Astrocyte (in vitro differentiated cells and primary cell): Measurements from ENCODE around the gene MET. TPM values are rescaled to one million over a fixed set of nuclear protein-coding genes. Genes with fewer than 3 reads are reported as not detected.

Experiments
- DNase-seq: peaks from one replicate; pipeline ENCODE4 v3.0.0-alpha.2; 2010; ENCODE audit warnings: low read depth
- FAIRE-seq: peaks from 2 replicates; lab custom pipeline; 2011; peaks lifted over from hg19 to GRCh38; lab: Jason Lieb, UNC
- H2AFZ ChIP-seq: 2 replicates; pipeline ENCODE4 v1.6.0; 2012; ENCODE audit warnings: low read depth, low read length, inconsistent platforms
- H3K27ac ChIP-seq: 2 replicates; pipeline ENCODE4 v1.5.1; 2011; ENCODE audit warnings: low read depth, low read length, inconsistent platforms
- H3K27me3 ChIP-seq: 2 replicates; pipeline ENCODE4 v1.6.0; 2011; ENCODE audit warnings: low read length, inconsistent platforms; ENCODE audit not compliant: insufficient read depth
- H3K36me3 ChIP-seq: 2 replicates; pipeline ENCODE4 v1.5.1; 2011; ENCODE audit warnings: low read length, inconsistent platforms; ENCODE audit not compliant: insufficient read depth
- H3K4me1 ChIP-seq: 2 replicates; pipeline ENCODE4 v1.5.1; 2011; ENCODE audit warnings: low read length, inconsistent platforms; ENCODE audit not compliant: insufficient read depth
- H3K4me2 ChIP-seq: 2 replicates; pipeline ENCODE4 v1.6.0; 2012; ENCODE audit warnings: low read length, inconsistent platforms
- H3K4me3 ChIP-seq: 2 replicates; pipeline ENCODE4 v1.5.1; 2011; ENCODE audit warnings: low read depth, mild to moderate bottlenecking, low read length, inconsistent platforms; ENCODE audit not compliant: insufficient read depth
- H3K79me2 ChIP-seq: 2 replicates; pipeline ENCODE4 v1.6.0; 2012; ENCODE audit warnings: mild to moderate bottlenecking, low read length, inconsistent platforms; ENCODE audit not compliant: insufficient read depth
- H3K9ac ChIP-seq: 2 replicates; pipeline ENCODE4 v1.6.0; 2012; ENCODE audit warnings: mild to moderate bottlenecking, low read length, inconsistent platforms
- H3K9me3 ChIP-seq: 2 replicates; pipeline ENCODE4 v1.5.1; 2012; ENCODE audit warnings: low read depth, mild to moderate bottlenecking, low read length, inconsistent platforms; ENCODE audit not compliant: insufficient read depth
- H4K20me1 ChIP-seq: 2 replicates; pipeline ENCODE4 v1.6.0; 2012; ENCODE audit warnings: low read length, inconsistent platforms; ENCODE audit not compliant: insufficient read depth
- H3K27ac Mint-ChIP-seq: one replicate; pipeline ENCODE4 v1.8.0; 2021; ENCODE audit warnings: mild to moderate bottlenecking, mixed read lengths; ENCODE audit not compliant: unreplicated experiment
- H3K27me3 Mint-ChIP-seq: one replicate; pipeline ENCODE4 v1.8.0; 2021; ENCODE audit warnings: low read depth, mixed read lengths; ENCODE audit not compliant: unreplicated experiment
- H3K36me3 Mint-ChIP-seq: one replicate; pipeline ENCODE4 v1.8.0; 2021; ENCODE audit warnings: low read depth, mixed read lengths; ENCODE audit not compliant: unreplicated experiment
- H3K4me1 Mint-ChIP-seq: one replicate; pipeline ENCODE4 v1.8.0; 2021; ENCODE audit warnings: low read depth, mixed read lengths; ENCODE audit not compliant: unreplicated experiment
- H3K4me3 Mint-ChIP-seq: one replicate; pipeline ENCODE4 v1.8.0; 2021; ENCODE audit warnings: mild to moderate bottlenecking, moderate library complexity, mixed read lengths; ENCODE audit not compliant: unreplicated experiment
- H3K9me3 Mint-ChIP-seq: one replicate; pipeline ENCODE4 v1.8.0; 2021; ENCODE audit warnings: mild to moderate bottlenecking, mixed read lengths; ENCODE audit not compliant: unreplicated experiment
- EZH2 ChIP-seq: IDR thresholded peaks from 2 replicates; pipeline ENCODE4 v1.6.1; 2012; ENCODE audit warnings: mild to moderate bottlenecking, low read length, inconsistent platforms; ENCODE audit not compliant: insufficient read depth
- total RNA-seq: library from RNA; stranded (reverse); gene quantifications from 2 replicates; pipeline ENCODE4 v1.2.1, GENCODE V29; 2021
- TF ChIP-seq, protein P1 (sequence below): IDR thresholded peaks from 2 replicates; pipeline ENCODE4 v1.5.1; 2011; ENCODE audit warnings: low read depth, mild to moderate bottlenecking, inconsistent platforms, low read length, moderate library complexity; ENCODE audit not compliant: insufficient read depth

MET gene
- total RNA-seq, 1 donor from 2014 or later = 8.2 TPM

DNA sequence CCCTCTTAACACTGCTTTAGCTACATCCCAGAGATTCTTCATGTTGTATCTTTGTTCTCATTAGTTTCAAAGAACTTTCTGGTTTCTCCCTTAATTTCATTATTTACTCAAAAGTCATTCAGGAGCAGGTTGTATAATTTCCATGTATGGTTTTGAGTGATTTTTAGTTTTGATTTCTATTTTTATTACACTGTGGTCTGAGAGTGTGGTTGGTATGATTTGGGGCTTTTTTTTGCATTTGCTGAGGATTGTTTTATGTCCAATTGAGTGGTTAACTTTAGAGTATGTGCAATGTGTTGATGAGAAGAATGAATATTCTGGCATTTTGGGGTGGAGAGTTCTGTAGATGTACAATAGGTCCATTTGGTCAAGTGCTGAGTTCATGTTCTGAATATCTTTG, 152.5 kb downstream of the MET start:
- FAIRE-seq (no peak), DNase-seq (no peak)
- peaks cover 8% of the 10 kb centered on the region for H3K9me3 Mint-ChIP-seq
- H3K79me2 ChIP-seq = no peaks in the 10 kb centered on the region
- H3K9me3 ChIP-seq = no peaks in the 10 kb centered on the region
- no peak overlapping the region for H2AFZ ChIP-seq
- no peak overlapping the region for H3K27ac ChIP-seq
- H3K4me1 ChIP-seq = no peaks in the 10 kb centered on the region
- H3K9ac ChIP-seq = no peak overlapping the region
- TF ChIP-seq EZH2 = no peak
- TF ChIP-seq, protein P1, sequence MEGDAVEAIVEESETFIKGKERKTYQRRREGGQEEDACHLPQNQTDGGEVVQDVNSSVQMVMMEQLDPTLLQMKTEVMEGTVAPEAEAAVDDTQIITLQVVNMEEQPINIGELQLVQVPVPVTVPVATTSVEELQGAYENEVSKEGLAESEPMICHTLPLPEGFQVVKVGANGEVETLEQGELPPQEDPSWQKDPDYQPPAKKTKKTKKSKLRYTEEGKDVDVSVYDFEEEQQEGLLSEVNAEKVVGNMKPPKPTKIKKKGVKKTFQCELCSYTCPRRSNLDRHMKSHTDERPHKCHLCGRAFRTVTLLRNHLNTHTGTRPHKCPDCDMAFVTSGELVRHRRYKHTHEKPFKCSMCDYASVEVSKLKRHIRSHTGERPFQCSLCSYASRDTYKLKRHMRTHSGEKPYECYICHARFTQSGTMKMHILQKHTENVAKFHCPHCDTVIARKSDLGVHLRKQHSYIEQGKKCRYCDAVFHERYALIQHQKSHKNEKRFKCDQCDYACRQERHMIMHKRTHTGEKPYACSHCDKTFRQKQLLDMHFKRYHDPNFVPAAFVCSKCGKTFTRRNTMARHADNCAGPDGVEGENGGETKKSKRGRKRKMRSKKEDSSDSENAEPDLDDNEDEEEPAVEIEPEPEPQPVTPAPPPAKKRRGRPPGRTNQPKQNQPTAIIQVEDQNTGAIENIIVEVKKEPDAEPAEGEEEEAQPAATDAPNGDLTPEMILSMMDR = no peak
- H3K27ac Mint-ChIP-seq = no peak overlapping the region
- H4K20me1 ChIP-seq = no peaks in the 10 kb centered on the region
- no peaks in the 10 kb centered on the region for H3K4me1 Mint-ChIP-seq
- no peaks in the 10 kb centered on the region for H3K36me3 ChIP-seq
- no peak overlapping the region for H3K4me3 ChIP-seq
- no peaks in the 10 kb centered on the region for H3K27me3 ChIP-seq
- no peaks in the 10 kb centered on the region for H3K36me3 Mint-ChIP-seq
- H3K27me3 Mint-ChIP-seq = no peaks in the 10 kb centered on the region
- H3K4me2 ChIP-seq = no peak overlapping the region
- H3K4me3 Mint-ChIP-seq = no peak overlapping the region

DNA sequence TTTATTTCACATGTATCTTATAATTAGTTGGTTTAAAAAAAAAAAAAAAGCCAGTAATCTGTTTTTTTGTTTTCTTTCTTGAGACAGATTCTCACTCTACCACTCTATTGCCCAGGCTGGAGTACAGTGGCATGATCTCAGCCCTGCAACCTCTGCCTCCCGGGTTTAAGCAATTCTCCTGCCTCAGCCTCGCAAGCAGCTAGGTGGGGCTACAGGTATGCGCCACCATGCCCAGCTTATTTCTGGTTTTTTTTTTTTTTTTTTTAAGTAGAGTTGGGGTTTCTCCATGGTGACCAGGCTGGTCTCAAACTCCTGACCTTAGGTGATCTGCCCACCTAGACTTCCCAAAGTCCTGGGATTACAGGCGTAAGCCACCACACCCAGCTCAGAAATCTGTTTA, 156.3 kb downstream of the MET start:
- no peak overlapping the region for H3K27ac ChIP-seq
- H3K27me3 ChIP-seq = no peaks in the 10 kb centered on the region
- H3K27ac Mint-ChIP-seq = no peak overlapping the region
- TF ChIP-seq EZH2 = no peak
- TF ChIP-seq, protein P1 = no peak
- H3K4me1 ChIP-seq = no peaks in the 10 kb centered on the region
- H3K27me3 Mint-ChIP-seq = peaks cover under 1% of the 10 kb centered on the region
- H3K79me2 ChIP-seq = no peaks in the 10 kb centered on the region
- H3K9me3 ChIP-seq = no peaks in the 10 kb centered on the region
- no peaks in the 10 kb centered on the region for H4K20me1 ChIP-seq
- H3K4me3 ChIP-seq = no peak overlapping the region
- no peak for FAIRE-seq
- no peaks in the 10 kb centered on the region for H3K36me3 Mint-ChIP-seq
- no peaks in the 10 kb centered on the region for H3K36me3 ChIP-seq
- H3K4me3 Mint-ChIP-seq = no peak overlapping the region
- no peaks in the 10 kb centered on the region for H3K4me1 Mint-ChIP-seq
- no peak overlapping the region for H3K9ac ChIP-seq
- H2AFZ ChIP-seq = no peak overlapping the region
- H3K4me2 ChIP-seq = no peak overlapping the region
- no peak for DNase-seq
- H3K9me3 Mint-ChIP-seq = peaks cover 5% of the 10 kb centered on the region

- H3K4me3 ChIP-seq = no peak overlapping the region
- TF ChIP-seq, protein P1 = no peak
- no peak for TF ChIP-seq EZH2
- FAIRE-seq (no peak), DNase-seq (no peak)
- H4K20me1 ChIP-seq = no peaks in the 10 kb centered on the region
- peaks cover 5% of the 10 kb centered on the region for H3K9me3 Mint-ChIP-seq
- H3K4me3 Mint-ChIP-seq = no peak overlapping the region
- H3K27ac Mint-ChIP-seq = no peak overlapping the region
- H3K36me3 ChIP-seq = no peaks in the 10 kb centered on the region
- H3K4me1 Mint-ChIP-seq = no peaks in the 10 kb centered on the region
- H2AFZ ChIP-seq = no peak overlapping the region
- H3K79me2 ChIP-seq = no peaks in the 10 kb centered on the region
- no peaks in the 10 kb centered on the region for H3K36me3 Mint-ChIP-seq
- no peaks in the 10 kb centered on the region for H3K27me3 ChIP-seq
- H3K4me1 ChIP-seq = no peaks in the 10 kb centered on the region
- no peak overlapping the region for H3K9ac ChIP-seq
- no peak overlapping the region for H3K4me2 ChIP-seq
- no peaks in the 10 kb centered on the region for H3K9me3 ChIP-seq
- no peak overlapping the region for H3K27ac ChIP-seq
- H3K27me3 Mint-ChIP-seq = peaks cover 3% of the 10 kb centered on the region
Observed at GRCh38 chr7:116829041-116829440, 157.0 kb downstream of the MET start.
